Adipocyte (in vitro differentiated cells): ENCODE results near the gene RPL23.

Source experiments
- DNase-seq: peaks from one replicate; pipeline ENCODE4 v3.0.0-alpha.2; 2015; ENCODE audit warnings: low read depth
- H3K27me3 ChIP-seq: replicated peaks from 2 replicates; pipeline ENCODE4 v1.7.0; 2013; ENCODE audit warnings: mild to moderate bottlenecking, low read length, moderate library complexity; ENCODE audit not compliant: control insufficient read depth, insufficient read depth
- H3K36me3 ChIP-seq: 2 replicates; pipeline ENCODE4 v1.7.0; 2013; ENCODE audit warnings: low read length, mild to moderate bottlenecking, moderate library complexity; ENCODE audit not compliant: control insufficient read depth, insufficient read depth, severe bottlenecking
- H3K4me1 ChIP-seq: 2 replicates; pipeline ENCODE4 v1.7.0; 2013; ENCODE audit warnings: mild to moderate bottlenecking, low read length, moderate library complexity; ENCODE audit not compliant: control insufficient read depth, insufficient read depth
- H3K4me3 ChIP-seq: 2 replicates; pipeline ENCODE4 v1.7.0; 2013; ENCODE audit warnings: mild to moderate bottlenecking, low read length, moderate library complexity
- H3K9ac ChIP-seq: 2 replicates; pipeline ENCODE4 v1.7.0; 2013; ENCODE audit warnings: mild to moderate bottlenecking, low read length, moderate library complexity
- H3K9me3 ChIP-seq: 2 replicates; pipeline ENCODE4 v1.7.0; 2013; ENCODE audit warnings: mild to moderate bottlenecking, low read length, moderate library complexity; ENCODE audit not compliant: control insufficient read depth

Gene RPL23

DNA sequence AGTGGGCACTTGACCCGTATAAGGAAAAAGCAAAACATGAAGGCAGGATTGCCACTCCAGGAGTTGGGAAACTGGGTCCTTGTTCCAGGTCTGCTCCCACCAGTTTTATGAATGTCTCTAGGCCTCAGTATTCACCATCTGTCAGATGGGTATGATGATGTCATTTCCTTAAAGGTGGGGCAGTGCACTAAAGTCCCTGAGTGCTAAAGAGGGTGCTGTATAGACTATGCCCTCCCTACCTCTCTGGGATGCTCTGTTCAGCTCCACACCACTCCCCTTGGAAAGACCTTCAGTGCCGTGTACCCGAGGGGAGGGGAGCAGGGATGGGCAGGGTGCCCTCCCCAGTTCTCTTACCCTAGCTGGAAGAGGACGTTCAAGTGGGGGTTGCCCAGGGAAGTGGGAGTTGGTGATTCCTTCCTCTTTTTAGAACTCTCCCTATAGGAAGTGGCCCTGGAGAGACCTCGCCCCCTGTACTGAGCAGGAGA is 18.5 kb upstream of the RPL23 start:
- H3K4me1 ChIP-seq: peaks cover 61% of the 10 kb centered on the region
- H3K36me3 ChIP-seq: peaks cover 14% of the 10 kb centered on the region
- peak overlapping the region; percentile 100 for H3K9ac ChIP-seq
- no peaks in the 10 kb centered on the region for H3K27me3 ChIP-seq
- DNase-seq: no peak
- H3K4me3 ChIP-seq: peak overlapping the region; percentile 84
- H3K9me3 ChIP-seq: no peaks in the 10 kb centered on the region

DNA sequence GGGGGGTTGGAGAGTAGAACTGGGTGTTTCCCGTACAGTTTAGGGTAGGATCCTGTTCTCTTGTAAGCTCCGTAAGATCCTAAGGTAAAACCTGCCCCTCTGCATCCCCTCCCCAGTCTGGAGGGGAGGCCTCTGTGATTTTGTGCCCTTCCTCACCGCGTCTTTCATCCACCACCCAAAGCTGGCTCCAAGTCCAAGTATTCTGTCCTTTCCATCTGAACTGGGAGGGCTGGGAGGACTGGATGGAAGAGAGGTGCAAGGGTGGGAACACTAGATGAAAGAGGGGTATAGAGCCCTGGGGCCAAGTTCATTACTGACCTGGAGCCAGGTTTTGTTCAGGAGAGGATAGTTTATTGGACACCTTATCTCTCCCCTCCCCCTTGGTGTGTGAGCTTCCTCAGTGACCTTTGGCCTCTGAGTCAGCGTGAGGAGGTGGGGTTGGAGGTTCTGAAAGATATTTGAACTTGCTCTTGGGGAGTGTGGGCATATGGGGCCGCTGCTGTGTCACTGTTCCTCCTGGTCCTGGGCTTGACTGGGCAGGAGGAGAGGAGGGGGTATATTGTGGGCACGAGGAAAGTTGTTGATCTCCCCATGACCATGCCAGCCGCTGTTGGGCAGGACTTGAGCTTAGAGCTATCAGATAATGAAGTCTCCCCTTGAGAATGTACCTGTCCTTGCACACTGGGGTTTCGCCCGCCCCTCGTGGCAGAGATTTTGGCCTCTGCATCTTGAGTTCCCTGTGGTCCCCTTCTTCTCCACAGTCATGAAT is 17.9 kb upstream of the RPL23 start:
- no peaks in the 10 kb centered on the region for H3K27me3 ChIP-seq
- peak overlapping the region; percentile 84 for H3K4me3 ChIP-seq
- H3K36me3 ChIP-seq: peaks cover 10% of the 10 kb centered on the region
- H3K9ac ChIP-seq: peak overlapping the region; percentile 100
- H3K4me1 ChIP-seq: peaks cover 59% of the 10 kb centered on the region
- H3K9me3 ChIP-seq: no peaks in the 10 kb centered on the region
- peak; percentile 81 for DNase-seq

DNA sequence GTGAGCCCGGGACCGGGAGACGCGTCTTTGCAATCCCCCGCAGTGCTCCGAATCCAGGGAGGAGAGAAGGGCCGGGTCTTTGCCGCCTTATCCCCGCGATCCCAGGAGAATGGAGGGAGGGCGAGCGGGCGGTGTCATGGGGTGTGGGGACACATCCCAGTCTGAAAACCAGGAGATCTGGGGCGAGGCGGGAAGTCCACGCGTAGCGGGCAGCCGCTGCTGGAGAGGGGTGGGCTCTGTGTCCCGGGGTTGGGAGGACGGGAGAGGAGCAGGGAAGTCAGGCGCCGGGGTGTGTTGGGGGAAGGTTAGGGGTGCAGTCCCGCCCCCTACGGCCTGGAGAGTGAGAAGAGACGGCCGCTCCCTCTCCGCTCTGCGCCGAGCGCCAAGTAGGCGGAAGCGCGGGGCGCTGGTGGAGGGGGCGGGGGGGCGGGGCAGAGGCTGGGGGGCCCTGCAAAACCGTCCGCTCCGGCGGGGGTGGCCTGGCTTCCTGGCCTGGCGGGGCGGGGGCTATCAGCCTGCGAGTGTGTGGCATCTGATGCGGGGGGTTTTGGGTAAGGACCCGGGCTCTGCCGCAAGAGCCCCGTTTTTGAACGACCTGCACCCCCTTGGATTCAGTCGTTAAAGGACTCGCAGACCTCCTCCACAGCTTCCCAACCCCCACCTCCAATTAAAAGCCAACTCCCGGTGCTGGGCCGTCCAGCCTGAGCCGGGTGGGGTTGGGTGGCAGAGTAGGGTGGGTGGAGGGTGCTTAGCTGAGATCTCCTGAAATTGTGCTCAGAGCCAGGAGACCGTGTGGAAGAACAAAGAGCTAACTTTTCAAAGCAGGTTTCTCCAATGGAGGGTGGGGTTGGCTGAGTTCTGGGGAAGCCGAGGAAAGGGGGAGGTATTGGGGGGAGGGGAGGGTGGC is 17.0 kb upstream of the RPL23 start:
- Histone ChIP-seq H3K36me3 (peaks cover 10% of the 10 kb centered on the region), H3K9me3 (no peaks in the 10 kb centered on the region), H3K9ac (peak overlapping the region; percentile 100), H3K4me3 (peak overlapping the region; percentile 84), H3K27me3 (no peaks in the 10 kb centered on the region), H3K4me1 (peaks cover 54% of the 10 kb centered on the region)
- peak; percentile 81 for DNase-seq

DNA sequence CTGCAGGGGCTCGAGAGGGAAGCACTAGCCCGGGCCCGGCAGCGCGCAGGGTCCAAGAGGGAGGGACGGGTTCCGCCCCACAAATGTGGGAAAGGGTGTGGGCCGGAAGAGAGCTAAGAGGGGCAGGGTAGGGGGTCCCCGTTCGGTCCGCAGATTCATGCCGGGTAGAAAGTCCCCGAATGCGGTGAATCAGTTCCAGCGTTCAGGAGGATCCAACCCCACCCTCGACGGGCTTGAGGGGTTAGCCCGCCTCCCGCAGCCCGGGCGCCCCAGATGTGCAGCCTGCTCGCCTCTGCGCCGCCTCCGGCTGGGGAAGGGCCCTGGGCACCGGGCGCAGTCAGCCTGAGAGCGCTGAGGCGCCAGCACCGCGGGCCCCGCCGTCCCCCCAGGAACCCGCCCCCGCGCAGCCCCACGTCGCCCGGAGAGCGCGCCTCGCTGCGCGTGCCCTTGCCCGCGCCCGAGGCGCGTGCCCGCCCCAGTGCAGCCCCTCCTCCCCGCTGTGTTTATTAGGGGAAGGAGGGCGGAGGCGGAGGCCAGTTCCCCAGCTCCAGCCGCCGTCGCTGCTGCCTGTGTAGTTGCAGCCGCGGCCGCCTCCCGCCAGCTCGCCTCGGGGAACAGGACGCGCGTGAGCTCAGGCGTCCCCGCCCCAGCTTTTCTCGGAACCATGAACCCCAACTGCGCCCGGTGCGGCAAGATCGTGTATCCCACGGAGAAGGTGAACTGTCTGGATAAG is 16.2 kb upstream of the RPL23 start, which contains the start of gene LASP1:
Gene LASP1, plus strand, starts transcription at position 533 of the 733 bp plus-strand sequence. Its CDS starts 132 bp downstream, at position 665.
- H3K9me3 ChIP-seq: no peaks in the 10 kb centered on the region
- peaks cover 10% of the 10 kb centered on the region for H3K36me3 ChIP-seq
- peak; percentile 95 for DNase-seq
- H3K9ac ChIP-seq: peak within 1 kb of the TSS; percentile 100
- peaks cover 46% of the 10 kb centered on the region for H3K4me1 ChIP-seq
- H3K27me3 ChIP-seq: no peaks in the 10 kb centered on the region
- H3K4me3 ChIP-seq: peak within 1 kb of the TSS; percentile 84

DNA sequence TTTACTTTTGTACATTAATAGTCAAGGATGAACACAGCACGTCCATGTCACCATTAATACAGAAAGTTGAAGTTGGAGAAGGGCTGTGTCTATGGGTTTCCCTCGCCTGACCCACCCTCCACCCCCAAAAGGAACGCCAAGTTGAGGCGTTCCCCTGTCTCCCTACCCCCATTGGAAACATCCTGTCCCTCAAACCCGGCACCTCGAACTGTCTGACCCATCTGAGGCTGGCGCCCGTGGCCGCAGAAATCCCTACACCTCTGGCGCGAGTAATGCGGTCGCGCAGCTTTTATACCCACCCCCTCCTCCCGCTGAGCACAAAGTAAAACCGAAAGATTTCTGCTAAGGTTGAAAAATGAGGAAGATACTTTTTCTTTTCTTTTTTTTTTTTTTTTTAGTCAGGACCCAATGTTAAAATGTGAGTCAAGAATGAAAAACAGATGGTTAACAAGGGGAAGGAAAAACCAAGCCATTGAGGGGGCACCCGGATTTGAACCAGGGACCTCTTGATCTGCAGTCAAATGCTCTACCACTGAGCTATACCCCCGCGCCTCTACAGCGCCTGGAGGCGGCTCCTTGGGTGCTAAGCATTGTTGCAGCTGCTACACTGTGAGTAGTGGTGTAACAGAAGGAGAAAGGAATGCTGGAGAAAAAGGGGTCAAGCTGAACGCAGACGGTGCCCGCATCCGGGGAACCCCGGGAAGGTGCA is 15.4 kb upstream of the RPL23 start:
- Histone ChIP-seq H3K36me3 (peaks cover 10% of the 10 kb centered on the region), H3K4me3 (peak overlapping the region; percentile 84), H3K4me1 (peaks cover 39% of the 10 kb centered on the region), H3K9me3 (no peaks in the 10 kb centered on the region), H3K27me3 (no peaks in the 10 kb centered on the region), H3K9ac (peak overlapping the region; percentile 100)
- DNase-seq: peak; percentile 90

DNA sequence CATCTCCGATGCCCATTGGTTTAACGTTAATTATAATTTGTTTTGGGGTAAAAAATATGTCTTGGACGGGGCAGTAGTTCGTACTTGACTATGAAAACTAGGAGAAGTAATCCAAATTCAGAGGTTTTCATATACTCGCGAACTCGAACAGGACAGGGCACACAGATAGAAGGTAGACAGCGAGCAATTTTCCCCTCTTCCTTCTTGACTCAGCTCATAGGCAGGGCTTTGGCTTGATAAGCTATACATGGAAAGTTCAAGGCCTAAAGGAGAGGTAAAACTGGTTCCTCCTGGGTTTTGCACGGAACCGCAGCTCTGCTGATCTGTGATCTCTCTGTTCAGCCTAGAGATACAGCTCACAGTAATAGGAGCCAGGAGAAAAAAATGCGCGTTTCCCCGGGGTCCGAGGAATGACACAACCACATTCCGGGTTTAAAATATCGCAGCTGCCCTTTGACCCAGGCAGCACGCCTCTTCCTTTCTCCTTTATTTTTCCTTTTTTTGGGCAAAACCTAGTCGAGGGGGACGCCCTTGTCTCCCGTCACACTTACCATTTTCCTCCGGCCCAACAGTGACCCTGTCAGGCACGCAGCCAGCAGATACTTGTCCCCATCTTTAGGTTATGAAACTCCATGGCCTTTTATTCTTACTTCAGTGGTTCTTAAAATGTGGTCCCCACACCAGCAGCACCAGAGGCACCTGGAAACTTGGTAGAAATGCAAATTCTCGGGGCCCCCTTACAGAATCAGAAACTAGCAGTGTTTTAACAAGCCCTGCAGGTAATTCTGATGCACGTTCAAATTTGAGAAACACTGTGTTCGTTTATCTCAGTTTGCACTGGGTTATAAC is 14.7 kb upstream of the RPL23 start:
- Histone ChIP-seq H3K27me3 (no peaks in the 10 kb centered on the region), H3K9ac (peak overlapping the region; percentile 100), H3K4me3 (peak overlapping the region; percentile 84), H3K36me3 (peaks cover 4% of the 10 kb centered on the region), H3K4me1 (peaks cover 31% of the 10 kb centered on the region), H3K9me3 (no peaks in the 10 kb centered on the region)
- DNase-seq: peak; percentile 74

DNA sequence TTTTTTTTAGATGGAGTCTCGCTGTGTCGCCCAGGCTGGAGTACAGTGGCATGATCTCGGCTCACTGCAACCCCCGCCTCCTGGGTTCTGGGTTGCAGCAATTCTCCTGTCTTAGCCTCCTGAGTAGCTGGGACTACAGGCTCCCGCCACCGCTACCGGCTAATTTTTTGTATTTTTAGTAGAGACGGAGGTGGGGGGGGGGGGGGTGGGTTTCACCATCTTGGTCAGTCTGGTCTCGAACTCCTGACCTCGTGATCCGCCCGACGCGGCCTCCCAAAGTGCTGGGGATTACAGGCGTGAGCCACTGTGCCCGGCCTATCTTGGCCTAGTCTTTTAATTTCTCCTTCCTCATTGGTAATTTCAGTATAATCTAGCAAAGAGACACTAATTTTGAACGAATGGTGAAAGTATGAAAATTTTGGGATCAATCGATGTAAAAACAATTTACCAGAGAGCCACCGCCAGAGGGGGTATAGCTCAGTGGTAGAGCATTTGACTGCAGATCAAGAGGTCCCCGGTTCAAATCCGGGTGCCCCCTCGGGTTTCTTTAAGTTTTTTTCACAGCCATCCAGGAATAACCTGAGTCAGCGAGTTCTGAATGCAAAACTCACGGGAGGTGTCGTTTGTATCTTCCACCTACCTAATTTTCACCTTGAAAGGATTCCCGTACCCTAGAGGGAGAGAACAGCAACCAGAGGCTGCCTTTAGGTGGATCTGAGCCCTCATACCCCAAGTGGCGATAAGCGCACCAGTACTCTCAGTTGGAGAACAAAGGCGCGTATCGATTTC is 13.9 kb upstream of the RPL23 start:
- peak; percentile 84 for DNase-seq
- Histone ChIP-seq H3K4me1 (peaks cover 23% of the 10 kb centered on the region), H3K9ac (peak overlapping the region; percentile 100), H3K4me3 (peak overlapping the region; percentile 84), H3K27me3 (no peaks in the 10 kb centered on the region), H3K9me3 (no peaks in the 10 kb centered on the region), H3K36me3 (no peaks in the 10 kb centered on the region)

DNA sequence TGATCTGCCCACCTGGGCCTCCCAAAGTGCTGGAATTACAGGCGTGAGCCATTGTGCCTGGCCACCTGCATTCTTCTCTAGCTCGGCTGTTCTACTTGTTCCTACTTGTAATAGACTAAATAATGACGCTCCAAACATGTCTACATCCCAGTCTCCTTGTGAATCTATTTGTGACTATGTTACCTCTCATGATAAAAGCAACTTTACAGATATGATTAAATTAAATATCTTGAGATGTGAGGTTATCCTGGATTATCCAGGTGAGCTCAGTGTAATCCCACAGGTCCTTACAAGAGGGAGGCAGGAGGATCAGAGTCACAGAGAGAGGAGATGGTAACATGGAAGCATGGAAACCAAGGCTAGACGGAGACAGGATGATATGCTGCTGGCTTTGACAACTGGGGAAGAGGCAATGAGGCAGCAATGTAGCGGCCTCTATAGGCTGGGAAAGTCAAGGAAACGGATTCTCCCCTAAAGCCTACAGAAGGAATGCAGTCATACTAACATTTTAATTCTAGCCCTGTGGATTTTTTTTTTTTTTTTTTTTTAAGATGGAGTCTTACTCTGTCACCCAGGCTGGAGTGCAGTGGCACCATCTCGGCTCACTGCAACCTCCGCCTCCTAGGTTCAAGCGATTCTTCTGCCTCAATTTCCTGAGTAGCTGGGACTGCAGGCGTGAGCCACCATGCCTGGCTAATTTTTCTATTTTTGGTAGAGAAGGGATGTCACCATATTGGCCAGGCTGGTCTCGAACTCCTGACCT is 11.3 kb upstream of the RPL23 start:
- Histone ChIP-seq H3K4me3 (no peak overlapping the region), H3K9ac (no peak overlapping the region), H3K36me3 (no peaks in the 10 kb centered on the region), H3K27me3 (no peaks in the 10 kb centered on the region), H3K9me3 (no peaks in the 10 kb centered on the region), H3K4me1 (peaks cover 14% of the 10 kb centered on the region)
- DNase-seq: no peak

DNA sequence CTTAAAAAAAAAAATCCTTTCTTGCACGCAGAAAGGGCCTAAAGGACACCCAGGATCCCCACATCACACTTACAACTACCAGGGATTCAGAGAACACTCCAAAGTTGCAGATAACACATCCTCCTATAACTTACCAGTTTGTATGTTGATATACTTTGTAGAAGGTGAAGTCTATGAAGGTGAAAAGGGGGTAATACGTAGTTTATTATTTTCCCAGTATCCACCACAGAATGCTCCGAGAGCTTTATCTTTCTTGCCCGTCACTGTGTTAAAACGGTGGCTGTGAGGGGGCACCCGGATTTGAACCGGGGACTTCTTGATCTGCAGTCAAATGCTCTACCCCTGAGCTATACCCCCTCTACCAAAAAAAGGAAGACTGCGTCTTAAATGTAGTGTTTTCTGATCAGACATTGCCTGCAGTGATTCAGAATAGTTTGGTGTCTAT is 7.9 kb upstream of the RPL23 start:
- Histone ChIP-seq H3K4me1 (no peaks in the 10 kb centered on the region), H3K9me3 (no peaks in the 10 kb centered on the region), H3K36me3 (no peaks in the 10 kb centered on the region), H3K9ac (no peak overlapping the region), H3K27me3 (no peaks in the 10 kb centered on the region), H3K4me3 (no peak overlapping the region)
- no peak for DNase-seq
